T-helper 2 cell treated with Interferon-gamma antibody and Interleukin-4, amounts not matched to agents 100 ng/mL and 5 ng/mL, for 36 hours (primary cell): ENCODE measurements around the gene WDR74. TPM values are rescaled to one million over a fixed set of nuclear protein-coding genes. Genes with fewer than 3 reads are reported as not detected.

Source experiments
- intact Hi-C: fragments of 100-400 bp; cut with micrococcal nuclease; formaldehyde crosslinking; loops from one replicate; pipeline ENCODE4 v1.15.1; 2023
- total RNA-seq: library from RNA; stranded (reverse); gene quantifications from 2 replicates; pipeline ENCODE4 v1.2.3, GENCODE V29; 2022

WDR74 gene
- total RNA-seq = 77.5 and 81.6 TPM in 2 replicates

GRCh38 chr11:62839050-62839945, at the start of gene WDR74:
Gene WDR74 (minus strand): TSS chr11:62839590. CDS start chr11:62839570, 20 bp downstream.
- intact Hi-C loops = loop anchor here (1.0 kb wide), 3 partner anchors 8 to 41 kb away; partner anchors contain the start of genes NXF1 and SLC3A2

GRCh38 chr11:62889126-62889483, 49.7 kb upstream of the WDR74 start:
- intact Hi-C loops = no loop called here

GRCh38 chr11:62888406-62888805, 49.0 kb upstream of the WDR74 start:
- intact Hi-C loops = no loop called here

- intact Hi-C loops = no loop called here
These were observed 45.9 kb upstream of the WDR74 start for GRCh38 chr11:62885137-62885750.

- intact Hi-C loops = loop anchor here (5.0 kb wide), 1 partner anchor 799 kb away; the partner anchor contains the start of gene RTN3
These were observed 44.3 kb upstream of the WDR74 start for GRCh38 chr11:62883673-62884072.

GRCh38 chr11:62882788-62883501, 43.6 kb upstream of the WDR74 start:
- intact Hi-C loops = loop anchor here (5.0 kb wide), 1 partner anchor 799 kb away; the partner anchor contains the start of gene RTN3

- intact Hi-C loops = loop anchor here (5.0 kb wide), 1 partner anchor 800 kb away; the partner anchor contains the start of gene RTN3
These were observed 43.0 kb upstream of the WDR74 start for GRCh38 chr11:62882431-62882749.

DNA sequence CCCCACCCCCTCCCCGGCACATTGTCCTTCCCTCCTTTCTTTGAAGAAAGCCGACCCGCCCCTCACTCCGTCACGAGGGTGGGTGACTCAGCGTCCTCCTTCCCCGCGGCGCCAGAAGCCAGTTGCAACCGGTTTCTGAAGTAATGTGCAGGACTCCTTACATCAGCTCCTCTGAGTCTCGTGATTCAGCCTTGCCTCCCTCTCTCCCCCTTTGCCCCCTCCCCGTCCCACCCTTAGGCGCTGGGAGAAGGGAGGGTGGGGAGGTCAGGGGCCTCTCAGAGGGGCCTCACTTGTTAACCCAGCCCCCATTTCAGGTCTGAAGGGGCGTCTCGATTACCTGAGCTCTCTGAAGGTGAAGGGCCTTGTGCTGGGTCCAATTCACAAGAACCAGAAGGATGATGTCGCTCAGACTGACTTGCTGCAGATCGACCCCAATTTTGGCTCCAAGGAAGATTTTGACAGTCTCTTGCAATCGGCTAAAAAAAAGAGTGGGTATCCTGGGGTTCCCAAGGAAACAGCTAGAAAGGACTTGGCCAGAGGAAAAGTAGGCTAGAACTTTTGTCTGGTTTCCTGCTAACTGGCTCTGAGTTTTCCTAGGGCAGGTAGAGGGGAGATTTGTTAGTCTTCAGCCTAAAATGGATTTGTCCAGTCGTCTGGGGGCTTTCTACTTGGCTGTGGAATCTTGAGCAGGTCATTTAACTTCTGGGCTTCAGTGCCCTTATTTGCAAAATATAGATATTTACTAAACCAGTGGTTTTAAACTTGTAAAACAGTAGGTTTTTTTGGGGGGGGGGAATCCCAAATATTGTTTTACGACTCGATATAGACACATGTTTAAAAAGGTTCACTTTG, 42.4 kb upstream of the WDR74 start:
- intact Hi-C loops = loop anchor here (1.0 to 5.0 kb wide), 9 partner anchors 51 to 800 kb away; partner anchors contain the start of genes HNRNPUL2, POLR2G, RTN3 and TUT1

GRCh38 chr11:62880803-62881578, 41.6 kb upstream of the WDR74 start, which contains the start of gene SLC3A2:
Gene SLC3A2 (plus strand): TSS chr11:62880896. CDS start chr11:62881024, 128 bp downstream.
- intact Hi-C loops = loop anchor here (1.0 to 5.0 kb wide), 13 partner anchors 19 to 801 kb away; partner anchors contain the start of genes HNRNPUL2, NXF1, POLR2G and RTN3

DNA sequence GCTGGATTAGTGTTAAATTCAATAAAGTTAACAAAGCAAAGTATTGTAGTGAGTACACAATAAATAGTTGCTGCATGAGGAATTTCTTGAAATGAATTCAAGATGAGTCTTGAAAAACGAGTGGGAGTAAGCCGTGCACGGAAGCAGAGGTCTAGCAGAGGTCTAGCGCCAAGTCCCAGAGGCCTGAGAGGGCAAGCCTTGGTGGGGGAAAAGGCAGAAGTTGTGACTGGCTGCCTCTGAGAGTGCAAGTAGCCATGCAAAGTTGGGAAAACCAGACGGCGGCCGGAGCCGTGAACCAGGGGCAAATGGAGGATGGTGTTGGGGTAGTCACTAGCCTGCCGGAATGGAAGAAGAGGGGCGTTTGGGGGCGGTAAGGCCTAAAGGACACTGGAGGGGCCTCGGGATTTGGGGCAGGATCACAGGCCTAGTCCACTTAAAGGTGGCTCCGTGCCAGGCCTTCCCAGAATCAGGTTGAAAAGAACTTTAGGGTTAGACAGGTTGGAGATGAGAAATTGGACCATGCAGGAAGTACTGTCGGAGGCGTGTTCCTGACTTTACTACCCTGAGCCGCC, 40.9 kb upstream of the WDR74 start:
- intact Hi-C loops = loop anchor here (1.0 to 5.0 kb wide), 9 partner anchors 18 to 802 kb away; partner anchors contain the start of genes NXF1, POLR2G, RTN3 and TUT1

- intact Hi-C loops = no loop called here
These were observed 40.0 kb upstream of the WDR74 start for GRCh38 chr11:62879235-62879978.

DNA sequence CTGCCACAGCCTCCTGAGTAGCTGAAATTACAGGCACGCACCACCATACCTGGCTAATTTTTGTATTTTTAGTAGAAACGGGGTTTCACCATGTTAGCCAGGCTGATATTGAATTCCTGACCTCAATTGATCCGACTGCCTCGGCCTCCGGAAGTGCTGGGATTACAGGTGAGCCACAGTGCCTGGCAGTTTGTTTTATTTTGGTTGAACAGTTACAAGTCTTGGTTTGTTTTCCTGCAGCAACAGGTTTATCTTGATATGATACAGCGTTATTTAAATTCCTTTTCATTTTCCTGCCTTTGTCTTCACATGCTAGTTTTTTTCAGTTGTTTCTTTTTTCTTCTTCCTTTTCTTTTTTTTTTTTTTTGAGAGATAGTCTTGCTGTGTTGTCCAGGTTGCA, 37.3 kb upstream of the WDR74 start:
- intact Hi-C loops = no loop called here

GRCh38 chr11:62875698-62876478, 36.5 kb upstream of the WDR74 start:
- intact Hi-C loops = no loop called here

GRCh38 chr11:62874851-62875250, 35.5 kb upstream of the WDR74 start:
- intact Hi-C loops = no loop called here

GRCh38 chr11:62865635-62866034, 26.2 kb upstream of the WDR74 start:
- intact Hi-C loops = loop anchor here (10.0 kb wide), 1 partner anchor 471 kb away; no protein-coding TSS in a partner anchor

DNA sequence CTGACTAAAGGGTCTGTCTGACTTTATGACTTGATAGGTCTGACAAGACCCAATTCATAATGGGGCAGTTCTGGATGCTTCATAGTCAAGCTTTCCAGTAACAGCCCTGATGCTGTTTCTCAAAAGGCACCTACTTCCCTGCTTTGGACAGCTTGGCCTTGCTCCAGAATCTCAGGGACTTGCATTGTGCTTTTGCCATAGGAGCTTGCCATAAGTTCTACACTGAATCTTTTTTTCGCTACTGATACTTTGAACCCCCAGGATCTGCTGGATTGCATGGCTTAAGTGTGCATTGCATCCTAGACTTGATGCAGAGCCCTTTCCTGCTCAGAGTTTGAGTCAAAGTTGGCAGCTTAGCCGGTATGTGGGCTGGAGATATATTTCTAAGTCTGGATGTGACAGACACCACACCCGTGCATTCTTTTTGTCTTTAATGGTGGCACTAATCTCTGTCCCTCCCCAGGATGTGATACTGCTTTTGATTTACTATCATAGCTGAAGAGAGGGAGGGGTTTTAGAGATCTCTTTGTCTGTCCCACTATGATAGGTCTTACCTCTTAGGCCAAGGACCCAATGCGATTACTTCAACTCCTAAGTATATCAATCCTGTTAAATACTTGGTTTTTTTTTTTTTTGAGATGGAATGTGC, 24.4 kb upstream of the WDR74 start:
- intact Hi-C loops = loop anchor here (10.0 kb wide), 1 partner anchor 469 kb away; no protein-coding TSS in a partner anchor
